Stomach (tissue), 4 donors: ENCODE measurements around the gene ABCD2.

Experiments used
- CTCF ChIP-seq, 7 experiments: fragments of 450-650 bp in 4 of 7; fragments of 200-600 bp in 3 of 7; sonication (generic) in 3 of 7; IDR thresholded peaks; one replicate each; pipeline ENCODE4 v1.5.1; 2016 to 2019; ENCODE audit warnings: antibody characterized with exemption in 7 of 7, control low read depth in 2 of 7, mild to moderate bottlenecking in 1 of 7
- POLR2A ChIP-seq, 4 donors: fragments of 450-650 bp; IDR thresholded peaks; one replicate each; pipeline ENCODE4 v1.6.1; 2016; ENCODE audit warnings: antibody characterized with exemption in 4 of 4, control low read depth in 2 of 4, mild to moderate bottlenecking in 1 of 4, moderate library complexity in 1 of 4

- peak in 1 of 7 experiments; percentile 19 for TF ChIP-seq CTCF (IDR thresholded peaks at IDR 0.05)
- TF ChIP-seq POLR2A (IDR thresholded peaks at IDR 0.05): no peak
Observed at GRCh38 chr12:39619660-39620433, at the start of gene ABCD2.
